ENCODE data around the gene UNC5A.

The UNC5A gene

DNA sequence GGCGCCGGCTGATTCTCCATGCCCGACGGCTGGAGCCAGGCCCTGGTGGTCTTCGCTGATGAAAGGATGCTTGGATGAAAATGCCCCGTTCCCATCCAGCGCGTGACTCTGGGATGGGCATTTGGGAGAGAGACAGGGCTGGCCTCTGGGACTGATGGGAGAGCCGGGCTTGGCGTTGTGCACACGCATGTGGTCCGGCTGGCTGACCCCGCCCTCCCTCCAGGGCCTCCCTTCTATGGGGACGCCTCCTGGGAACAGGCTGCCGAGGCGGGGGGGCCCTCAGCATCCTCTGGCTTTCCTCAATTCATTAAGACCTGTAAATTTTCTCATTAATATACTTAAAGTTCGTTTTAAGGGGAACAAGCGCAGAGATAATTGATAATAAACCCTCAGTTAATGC lies 36.8 kb downstream of the UNC5A start:
- DNase-seq: no peak

DNA sequence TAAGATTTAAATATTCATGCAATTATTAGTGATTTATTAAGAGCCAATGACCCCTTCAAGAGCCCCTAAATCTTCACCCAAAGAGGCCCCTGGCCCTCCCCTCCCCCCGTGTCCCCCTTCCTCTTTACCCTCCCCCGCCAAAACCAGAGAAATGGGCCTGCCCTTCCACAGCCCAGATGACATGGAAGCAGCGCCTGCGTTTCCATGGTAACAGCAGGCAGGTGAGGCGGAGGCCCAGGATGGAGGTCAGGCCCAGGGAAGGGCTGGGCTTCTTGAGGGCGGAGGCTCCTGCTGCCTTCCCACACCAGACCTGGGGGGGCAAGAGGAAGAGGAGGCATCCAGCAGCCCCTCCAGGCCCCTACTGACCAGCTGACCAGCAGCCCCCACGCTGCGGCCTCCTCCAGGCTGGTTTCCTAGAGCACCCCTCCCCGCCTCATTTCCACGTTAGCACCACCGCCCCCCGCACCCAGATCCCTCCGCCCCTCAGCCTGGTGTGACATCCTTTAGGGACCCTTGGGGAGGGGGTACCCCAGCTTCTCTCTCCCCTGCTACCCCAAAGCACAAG lies 37.4 kb downstream of the UNC5A start:
- DNase-seq: no peak

DNA sequence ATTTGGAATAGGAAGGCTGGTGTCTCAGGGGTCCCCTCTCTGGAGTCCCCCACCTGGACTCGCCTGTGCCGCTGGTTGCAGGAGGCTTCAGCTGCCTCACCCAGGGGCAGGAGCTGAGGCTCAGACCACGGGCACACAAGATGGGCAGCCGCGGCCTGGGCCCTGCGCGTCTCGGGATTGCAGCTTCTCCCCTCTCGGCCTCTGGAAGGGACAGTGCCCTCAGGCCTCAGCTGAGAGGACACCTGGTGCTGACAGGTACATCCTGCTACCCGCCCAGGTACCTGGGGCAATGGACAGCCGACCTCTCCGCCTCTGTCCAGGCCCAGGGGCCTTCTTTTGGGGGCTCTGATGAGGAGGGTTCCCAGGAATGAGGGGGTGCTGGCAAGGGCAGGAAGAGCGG lies 38.3 kb downstream of the UNC5A start:
- DNase-seq: no peak

DNA sequence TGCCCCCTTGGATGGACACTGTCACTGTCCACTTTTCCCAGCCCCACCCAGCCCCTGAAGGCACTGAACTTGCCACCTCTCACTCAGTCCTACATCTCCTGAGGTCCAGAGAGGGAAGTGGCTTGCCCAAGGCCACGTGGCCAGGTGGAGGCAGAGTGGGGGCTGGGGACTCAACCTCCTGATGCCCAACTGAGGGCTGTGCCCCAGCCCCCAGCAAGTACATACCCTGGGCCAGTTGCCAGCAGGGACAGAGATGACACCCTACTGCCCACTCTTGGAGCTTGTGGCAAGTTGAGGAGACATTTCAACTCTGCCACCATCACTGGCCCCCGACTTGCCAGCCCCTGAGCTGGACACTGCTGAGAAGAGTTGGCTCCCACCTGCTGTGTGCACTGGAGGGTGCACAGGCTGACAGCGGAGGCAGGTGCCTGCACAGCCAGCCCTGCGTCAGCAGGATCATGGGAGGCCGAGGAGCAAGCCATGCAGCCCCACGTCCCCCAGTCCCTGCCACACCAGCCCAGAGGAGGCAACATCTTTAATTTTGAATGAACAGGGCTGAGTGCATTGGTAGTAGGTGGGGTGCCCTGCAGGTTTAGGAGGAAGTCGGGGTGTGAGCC lies 39.4 kb downstream of the UNC5A start:
- DNase-seq: no peak

DNA sequence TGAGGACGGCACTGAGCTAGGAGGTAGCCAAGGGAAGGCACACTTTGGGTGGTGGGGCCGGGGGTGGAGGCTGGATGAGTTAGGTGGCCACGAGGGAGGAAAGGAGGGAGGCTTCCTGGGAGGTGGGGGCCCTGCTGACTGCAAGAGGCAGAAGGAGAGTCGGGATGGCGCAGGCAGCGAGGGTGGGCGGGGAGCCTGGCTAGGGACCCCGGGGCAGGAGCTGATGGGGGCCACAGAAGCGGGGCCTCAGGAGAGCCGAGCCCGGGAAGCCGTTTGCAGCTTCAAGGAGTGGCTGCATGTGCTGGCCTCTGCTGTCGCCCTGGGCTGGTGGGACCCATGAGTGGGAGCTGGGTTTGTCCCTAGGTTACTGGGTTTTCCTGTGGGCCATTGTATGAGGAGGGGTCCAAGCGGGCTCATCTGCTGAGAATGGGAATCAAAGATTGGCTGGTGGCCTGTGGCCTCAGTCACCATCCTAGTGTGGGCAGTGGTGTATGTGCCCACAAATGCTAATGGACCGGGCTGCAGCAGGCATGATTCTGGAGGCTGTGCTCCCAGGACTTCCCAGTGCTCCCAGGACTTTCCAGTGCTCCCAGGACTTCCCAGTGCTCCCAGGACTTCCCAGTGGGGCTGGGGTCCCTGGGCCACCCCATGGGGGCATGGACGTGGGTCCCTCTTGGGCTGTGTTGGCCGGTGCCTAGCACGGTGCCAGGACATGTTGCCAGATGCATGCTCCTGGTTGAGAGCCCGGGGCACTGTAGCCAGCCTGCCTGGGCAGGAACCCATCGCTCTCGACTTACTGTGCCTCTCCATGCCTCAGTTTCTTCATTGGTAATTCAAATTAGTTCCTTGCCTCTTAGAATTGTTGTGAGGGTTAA lies 40.2 kb downstream of the UNC5A start:
- DNase-seq: no peak

DNA sequence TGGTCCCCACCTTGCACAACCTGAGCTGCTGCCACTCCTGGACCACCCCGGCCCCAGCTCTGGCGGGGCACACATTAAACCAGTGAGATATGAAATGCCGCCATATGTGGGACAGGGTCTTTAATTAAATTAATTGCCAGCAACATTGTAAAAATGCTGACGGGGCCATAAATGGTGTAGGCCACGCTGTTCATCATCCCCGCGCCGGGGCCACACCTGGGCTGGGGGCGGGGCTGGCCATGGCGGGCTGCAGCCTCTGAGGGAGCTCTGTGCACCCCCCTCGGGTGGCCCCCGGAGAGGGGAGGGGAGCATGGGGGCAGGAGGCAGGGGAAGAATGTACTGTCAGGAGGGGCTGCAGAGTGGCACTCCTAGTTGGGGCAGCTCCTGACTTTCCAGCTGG lies 41.0 kb downstream of the UNC5A start:
- no peak for DNase-seq

DNA sequence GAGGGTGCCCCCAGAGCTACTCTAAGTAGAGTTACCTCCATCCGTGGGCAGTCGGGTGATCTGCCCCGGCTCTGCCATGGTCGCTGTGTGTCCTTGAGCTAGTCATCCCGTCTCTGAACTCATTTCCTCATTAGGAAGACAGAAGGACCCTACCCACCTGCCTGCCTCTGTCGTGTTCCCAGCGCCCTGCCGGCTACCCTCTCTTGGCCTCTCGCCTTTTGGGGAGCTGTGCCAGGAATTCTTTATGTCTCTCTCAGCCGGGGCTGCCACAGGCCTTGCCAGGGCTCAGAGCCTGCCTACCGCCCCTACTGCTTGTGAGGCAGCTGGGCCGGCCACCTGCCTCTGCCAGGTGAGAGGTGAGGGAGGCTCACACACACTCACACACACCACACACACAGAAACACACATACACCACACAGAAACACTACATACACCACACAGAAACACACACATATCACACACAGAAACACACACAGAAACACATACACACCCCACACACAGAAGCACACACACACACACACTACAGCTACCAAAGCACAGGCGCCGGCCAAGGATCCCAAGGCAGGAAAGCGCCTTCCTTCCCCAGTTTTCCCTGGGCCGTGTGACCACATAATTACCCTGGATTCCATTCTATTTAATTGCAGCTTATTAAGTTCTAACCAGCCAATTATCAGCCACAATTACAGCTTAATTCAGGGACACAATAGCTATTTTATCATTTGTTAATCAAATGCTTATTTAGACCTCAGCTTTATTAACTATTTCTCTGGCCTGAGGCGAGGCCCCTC lies 41.7 kb downstream of the UNC5A start:
- DNase-seq: no peak

DNA sequence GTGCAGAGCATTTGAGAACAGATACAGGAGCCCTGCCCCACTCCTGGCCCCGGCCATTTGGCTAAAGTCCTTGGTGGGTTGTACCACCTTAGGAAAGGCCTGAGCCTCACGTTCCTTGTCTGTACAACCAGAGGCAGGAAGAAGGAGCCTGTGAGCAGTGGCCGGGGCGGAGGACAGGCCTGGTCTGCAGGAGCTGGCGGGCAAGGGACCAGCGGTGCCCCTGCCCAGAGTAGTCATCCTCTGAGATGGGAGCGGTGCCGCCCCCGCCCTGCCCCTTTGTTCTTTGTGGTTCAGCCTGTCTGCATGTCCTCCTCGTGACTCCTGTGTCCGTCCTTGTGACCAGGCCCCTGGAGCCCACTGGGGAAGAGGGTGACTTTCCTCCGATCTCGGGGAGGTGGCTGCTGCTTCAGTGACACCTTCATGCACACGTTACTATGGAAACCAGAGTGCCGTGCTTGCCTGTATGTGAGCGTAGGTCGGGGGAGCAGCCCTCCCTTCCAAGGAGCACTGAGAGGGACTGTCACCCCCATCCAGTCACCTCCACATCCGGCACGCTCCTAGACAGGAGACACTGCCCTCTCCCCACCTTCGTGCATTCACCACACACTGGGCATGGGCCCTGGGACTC lies 42.9 kb downstream of the UNC5A start:
- no peak for DNase-seq

DNA sequence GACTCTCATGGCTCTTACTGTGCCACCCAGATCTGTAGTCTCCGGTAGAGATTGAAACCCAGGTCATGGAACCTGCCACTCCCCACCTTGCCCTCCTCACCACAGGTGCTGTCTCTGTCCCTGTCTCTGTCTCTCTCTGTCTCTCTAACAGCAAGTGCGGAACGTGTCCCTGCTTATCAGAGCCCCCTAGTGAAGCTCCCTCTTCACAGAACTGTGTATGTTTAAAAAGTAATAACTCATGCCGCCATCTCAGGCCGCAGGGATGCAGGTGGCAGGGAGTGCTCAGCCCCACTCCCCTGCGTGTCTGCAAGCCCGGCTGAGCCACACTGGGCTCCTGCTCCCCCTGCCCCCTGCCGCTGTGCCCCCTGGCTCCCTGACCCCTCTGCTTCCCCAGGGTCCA lies 43.8 kb downstream of the UNC5A start:
- no peak for DNase-seq

DNA sequence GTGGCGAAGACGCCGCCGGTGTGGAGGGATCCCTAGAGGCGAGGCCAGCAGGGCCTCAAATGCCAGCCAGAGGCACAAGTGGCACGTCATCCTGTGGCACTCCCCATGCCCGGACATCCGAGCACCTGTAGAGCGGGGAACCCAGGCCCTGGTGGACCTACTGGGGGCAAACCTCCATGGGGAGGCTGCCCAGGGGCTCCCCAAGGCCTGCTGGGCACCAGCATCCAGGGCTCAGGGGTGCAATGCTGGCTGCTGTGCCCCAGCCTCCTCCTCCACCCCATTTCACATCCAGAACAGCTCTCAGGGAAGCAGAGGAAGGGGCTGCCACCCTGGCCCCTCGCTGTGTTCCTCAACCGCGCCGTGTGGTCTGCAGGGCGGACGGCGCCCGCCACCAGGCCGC lies 45.2 kb downstream of the UNC5A start:
- DNase-seq: no peak

DNA sequence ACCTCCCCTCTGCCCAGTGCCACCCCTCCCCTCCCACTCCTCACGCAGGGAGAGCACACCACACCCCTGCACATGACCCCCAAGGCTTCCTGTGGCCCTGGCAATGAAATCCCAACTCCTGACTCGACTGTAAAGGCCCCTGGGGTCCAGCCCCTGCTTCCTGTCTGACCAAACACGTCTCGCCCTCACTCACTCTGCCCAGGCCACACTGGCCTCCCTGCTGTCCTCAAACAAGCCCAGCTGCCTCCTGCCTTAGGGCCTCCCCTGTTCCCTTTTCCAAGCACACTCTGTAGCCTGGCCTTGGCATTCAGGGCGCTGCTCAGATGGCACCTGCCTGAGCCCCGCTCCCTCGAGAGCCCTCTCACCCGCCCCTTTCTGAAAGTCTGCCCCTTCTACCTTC lies 46.4 kb downstream of the UNC5A start:
- no peak for DNase-seq

DNA sequence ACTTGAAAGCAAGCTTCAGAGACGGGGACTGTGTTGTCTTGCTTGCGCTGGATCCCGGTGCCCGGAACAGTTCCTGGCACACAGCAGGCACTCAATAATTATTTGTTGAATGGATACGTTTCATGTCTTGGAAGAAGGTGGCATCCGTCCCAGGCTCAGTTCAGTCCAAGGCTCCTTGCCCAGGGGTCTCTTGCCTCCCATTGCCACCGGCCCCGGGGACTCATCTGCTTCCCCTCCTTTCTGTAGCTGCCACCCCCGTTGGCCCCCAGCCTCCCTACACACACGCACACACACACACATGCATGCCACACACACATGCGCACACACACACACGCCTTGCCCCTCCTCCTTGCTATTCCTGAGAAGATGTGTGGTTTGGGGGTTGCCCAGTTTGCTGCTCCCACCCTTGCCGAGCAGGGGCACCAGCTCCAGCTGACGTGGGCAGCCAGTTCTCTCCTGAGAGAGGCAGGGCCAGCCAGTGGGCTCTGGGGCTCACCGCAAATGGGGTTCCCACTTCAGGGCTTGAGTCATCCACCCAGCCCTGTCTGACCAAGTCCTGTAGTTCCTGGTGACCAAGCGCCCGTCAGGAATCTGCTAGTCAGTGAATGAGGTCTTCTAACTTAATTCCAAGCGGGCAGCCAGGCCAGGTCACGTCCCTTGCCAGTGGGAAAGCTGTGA lies 47.0 kb downstream of the UNC5A start:
- DNase-seq: no peak

DNA sequence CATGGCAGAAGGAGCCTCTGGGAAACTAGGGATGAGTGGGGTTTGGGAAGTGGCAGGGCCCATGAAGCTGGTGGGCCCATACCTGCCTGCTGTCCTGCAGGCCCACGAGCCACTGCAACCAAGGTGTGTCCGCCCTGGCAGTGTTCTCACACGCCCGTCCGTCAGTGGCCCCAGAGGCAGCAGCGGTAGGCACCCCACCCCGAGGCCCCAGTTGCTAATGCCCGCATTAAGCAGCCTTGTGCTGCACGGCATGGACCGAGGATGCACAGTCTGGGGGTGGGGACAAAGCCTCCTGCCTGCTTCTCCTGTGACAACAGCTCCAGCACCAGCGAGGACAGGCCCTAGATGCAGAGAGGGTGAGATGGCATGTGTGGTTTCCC lies 47.5 kb downstream of the UNC5A start:
- DNase-seq: no peak

DNA sequence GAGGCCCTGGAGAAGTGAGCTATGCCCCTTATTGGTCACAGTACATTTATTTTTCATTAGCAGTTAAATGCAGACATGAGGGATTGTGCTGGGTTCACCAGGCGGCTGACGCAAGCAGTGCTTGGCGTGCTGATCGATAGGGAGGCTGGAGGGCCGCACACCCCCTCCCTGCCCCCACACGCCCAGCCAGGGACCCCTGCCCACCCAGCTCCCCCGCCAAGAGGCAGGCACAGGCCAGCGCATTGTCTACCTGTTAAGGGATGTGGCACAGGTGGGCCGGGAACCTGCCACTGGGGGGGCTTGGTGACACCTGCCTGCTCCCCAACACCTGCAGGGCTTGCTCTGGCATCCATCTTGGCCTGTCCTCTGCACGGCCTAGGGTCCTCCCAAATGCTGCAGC lies 49.6 kb downstream of the UNC5A start:
- DNase-seq: no peak

DNA sequence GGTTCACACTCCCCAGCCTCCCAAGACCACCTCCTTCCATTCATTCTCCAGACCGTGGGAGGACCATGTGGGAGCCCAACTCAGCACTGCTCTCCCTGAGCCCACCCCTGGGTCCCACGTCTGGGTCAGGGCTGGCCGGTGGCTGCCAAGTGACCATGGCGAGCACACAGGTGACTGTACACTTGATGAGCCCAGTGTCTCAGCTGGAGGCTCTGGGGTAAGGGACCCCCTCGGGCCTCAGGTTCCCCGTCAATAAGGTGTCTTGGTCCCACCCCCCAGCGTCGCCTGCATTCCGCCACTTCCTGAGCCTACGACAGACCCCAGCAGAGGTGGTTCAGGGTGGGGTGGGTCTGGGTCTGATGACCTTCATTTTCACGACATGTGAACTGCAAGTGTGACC lies 50.0 kb downstream of the UNC5A start:
- DNase-seq: no peak

DNA sequence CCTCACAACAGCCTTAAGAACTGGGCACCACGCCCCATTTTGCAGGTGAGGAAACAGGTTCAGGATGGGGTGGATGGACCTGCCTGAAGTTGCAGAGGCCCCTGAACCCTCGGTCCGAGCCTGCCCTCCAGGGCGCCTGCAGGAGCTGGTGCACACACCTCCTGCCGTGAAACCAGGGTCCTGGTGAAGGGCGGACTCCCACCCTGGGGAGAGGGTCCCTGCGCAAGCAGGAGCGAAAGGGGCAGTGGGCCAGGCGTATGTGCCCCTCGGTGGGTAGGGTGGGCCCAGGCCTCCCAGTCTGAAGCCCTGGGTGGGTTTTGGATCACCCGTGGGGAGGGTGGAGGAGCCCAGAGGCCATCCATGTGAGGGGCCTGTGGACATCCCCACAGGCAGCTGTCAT lies 50.9 kb downstream of the UNC5A start:
- DNase-seq: no peak

DNA sequence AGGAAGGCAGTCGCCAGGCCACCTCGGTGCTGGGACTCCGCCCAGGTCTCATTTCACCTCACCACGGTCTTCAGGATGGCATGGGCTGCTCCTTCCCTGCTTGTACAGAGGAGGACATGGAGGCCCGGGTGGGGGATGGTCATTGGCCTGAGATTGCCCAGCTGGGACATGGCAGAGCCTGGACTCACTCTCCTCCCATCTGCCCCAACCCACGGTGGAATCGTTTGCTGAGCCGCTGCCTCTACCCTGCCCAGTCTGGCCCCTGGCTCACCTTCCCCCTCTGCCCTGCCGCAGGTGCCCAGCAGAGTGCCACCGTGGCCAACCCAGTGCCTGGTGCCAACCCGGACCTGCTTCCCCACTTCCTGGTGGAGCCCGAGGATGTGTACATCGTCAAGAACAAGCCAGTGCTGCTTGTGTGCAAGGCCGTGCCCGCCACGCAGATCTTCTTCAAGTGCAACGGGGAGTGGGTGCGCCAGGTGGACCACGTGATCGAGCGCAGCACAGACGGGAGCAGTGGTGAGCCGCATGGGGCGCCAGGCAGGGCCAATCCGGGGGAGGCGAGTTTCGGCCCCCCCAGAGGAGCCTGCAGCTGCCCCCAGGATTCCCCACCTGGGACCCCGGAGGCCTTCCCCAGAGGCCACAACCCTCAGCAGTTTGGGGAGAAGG lies 52.1 kb downstream of the UNC5A start:
- no peak for DNase-seq

DNA sequence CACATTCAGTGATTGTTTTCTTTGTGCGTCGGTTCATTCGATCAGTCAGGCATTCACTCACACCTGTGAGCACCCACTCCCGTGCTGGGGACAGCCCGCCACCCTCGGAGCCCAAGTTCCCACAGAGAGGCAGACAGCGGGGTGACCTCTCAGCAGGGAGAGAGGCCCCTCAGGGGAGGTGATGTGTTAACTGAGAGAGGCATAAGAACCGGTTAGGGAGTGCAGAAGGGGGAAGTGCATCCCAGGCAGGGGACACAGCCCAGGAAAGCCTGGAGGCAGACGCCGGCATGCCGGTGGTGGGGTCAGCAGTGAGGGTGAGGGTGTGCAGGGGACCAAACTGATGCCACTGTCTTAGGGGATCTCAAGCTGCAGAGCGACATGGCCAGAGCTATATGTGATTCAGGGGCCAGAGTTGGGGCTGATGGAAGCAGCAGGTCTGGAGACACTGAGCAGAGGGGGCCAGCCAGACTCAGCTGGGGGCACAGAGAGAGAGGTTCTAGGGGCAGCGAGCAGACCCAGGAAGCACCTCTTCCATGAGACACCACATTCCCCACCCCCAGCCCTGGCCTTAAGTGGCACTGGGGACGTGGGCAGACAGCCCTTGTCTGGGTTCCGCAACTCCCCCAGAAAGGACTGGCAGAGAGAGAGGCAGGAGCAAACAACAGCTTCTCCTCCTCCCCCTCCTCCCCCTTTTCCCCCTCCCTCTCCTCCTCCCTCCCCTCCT lies 52.8 kb downstream of the UNC5A start:
- DNase-seq: no peak

DNA sequence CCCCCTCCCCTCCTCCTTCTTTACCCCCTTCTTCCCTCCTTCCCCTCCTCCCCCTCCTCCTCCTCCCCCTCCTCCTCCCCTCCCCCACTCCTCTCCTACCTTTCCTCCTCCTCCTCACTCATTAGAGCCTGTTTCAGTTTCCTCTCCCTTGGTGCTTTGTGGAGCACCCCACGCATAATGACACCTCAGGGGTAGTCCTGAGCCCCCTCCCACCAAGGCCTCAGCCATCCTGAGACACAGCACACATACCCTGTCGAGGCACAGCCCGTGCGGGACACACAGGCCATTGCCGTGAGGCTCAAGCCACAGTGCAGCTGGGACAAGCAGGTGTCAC lies 53.4 kb downstream of the UNC5A start:
- no peak for DNase-seq

DNA sequence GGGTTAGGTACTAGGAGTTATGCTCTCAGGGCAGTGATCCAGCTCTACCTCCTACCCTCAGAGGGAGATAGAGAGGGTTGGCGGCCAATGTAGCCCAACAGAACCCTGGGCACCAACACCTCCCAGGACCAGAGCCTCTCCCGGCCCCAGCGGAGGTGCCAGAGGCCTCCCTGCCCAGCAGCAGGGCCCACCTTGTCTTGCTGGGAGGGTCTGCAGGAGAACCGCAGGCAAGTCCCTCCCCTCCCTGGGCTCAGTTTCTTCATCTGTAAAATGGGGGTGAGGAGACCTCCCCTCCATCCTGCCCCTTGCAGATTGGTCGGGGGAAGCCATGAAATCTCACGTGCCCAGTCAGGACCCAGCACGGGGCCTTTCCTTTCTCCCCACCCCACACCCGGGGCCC lies 54.4 kb downstream of the UNC5A start:
- DNase-seq: no peak

DNA sequence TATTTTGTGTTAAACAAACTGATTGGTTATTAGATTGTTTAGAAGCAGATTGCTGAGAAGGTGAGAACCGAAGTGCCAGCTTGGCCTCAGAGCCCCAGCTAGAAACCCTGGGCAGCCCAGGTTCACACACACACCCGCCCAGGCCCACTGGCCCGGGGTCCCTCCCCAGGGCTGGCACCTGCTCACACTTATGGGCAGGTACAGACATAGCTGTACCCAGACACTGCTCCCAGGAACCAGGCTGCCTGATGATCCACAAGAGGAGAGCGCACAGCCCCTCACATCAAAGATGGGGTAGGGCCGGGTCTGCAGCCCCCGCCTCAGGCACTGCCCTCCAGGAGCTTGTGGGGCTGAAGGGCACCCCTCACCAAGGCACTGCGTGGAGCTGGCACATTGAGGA lies 55.6 kb downstream of the UNC5A start:
- no peak for DNase-seq

Data from MV-4-11 (cell line).